SK-N-SH treated with all-trans-retinoic acid at 6 μM for 48 hours (cell line): ENCODE results near the gene TBCCD1.
A peak's percentile ranks its signal among the peaks of the same experiment; 100 is the strongest.

ENCODE experiments used
- ATAC-seq: fragments of 200-7000 bp; cut with Tn5 transposase; 3 replicates; pipeline ENCODE4 v1.9.1; 2020; ENCODE audit warnings: mild to moderate bottlenecking, moderate library complexity
- ARNTL ChIP-seq: fragments of 450-650 bp; formaldehyde crosslinking; IDR thresholded peaks from 2 replicates; pipeline ENCODE4 v1.5.0; 2020; ENCODE audit warnings: low read depth, mild to moderate bottlenecking, moderate library complexity, borderline replicate concordance
- BACH2 ChIP-seq: fragments of 250-450 bp; sonication (Bioruptor Pico); IDR thresholded peaks from 2 replicates; pipeline ENCODE4 v1.9.0; 2021; ENCODE audit warnings: mild to moderate bottlenecking, borderline replicate concordance
- CREB5 ChIP-seq: fragments of 250-450 bp; sonication (Bioruptor Pico); IDR thresholded peaks from 2 replicates; pipeline ENCODE4 v1.5.1; 2020; ENCODE audit warnings: low read depth, mild to moderate bottlenecking, moderate library complexity
- CSDC2 ChIP-seq: fragments of 250-450 bp; sonication (Bioruptor Pico); IDR thresholded peaks from 2 replicates; pipeline ENCODE4 v1.5.0; 2020; ENCODE audit warnings: mild to moderate bottlenecking, moderate library complexity
- ESRRG ChIP-seq: fragments of 250-450 bp; sonication (Bioruptor Pico); IDR thresholded peaks from 2 replicates; pipeline ENCODE4 v1.6.1; 2021; ENCODE audit warnings: mild to moderate bottlenecking
- GLIS3 ChIP-seq: fragments of 250-450 bp; sonication (Bioruptor Pico); IDR thresholded peaks from 2 replicates; pipeline ENCODE4 v1.5.0; 2020; ENCODE audit warnings: mild to moderate bottlenecking, moderate library complexity
- ISL1 ChIP-seq: fragments of 250-450 bp; sonication (Bioruptor Pico); IDR thresholded peaks from 2 replicates; pipeline ENCODE4 v2.1.2; 2022; ENCODE audit warnings: mild to moderate bottlenecking, moderate library complexity
- OSR1 ChIP-seq: fragments of 250-450 bp; sonication (Bioruptor Pico); IDR thresholded peaks from 2 replicates; pipeline ENCODE4 v1.8.0; 2022; ENCODE audit warnings: moderate library complexity, mild to moderate bottlenecking, inconsistent platforms
- PPARA ChIP-seq: fragments of 250-450 bp; sonication (Bioruptor Pico); IDR thresholded peaks from 2 replicates; pipeline ENCODE4 v1.5.0; 2020; ENCODE audit warnings: mild to moderate bottlenecking, borderline replicate concordance
- RARB ChIP-seq: fragments of 250-450 bp; sonication (Bioruptor Pico); IDR thresholded peaks from 2 replicates; pipeline ENCODE4 v1.8.0; 2021; ENCODE audit warnings: mild to moderate bottlenecking, moderate library complexity
- SNAI2 ChIP-seq: fragments of 250-450 bp; sonication (Bioruptor Pico); IDR thresholded peaks from 2 replicates; pipeline ENCODE4 v1.5.0; 2020; ENCODE audit warnings: mild to moderate bottlenecking, moderate library complexity
- TCF4 ChIP-seq: fragments of 250-450 bp; sonication (Bioruptor Pico); IDR thresholded peaks from 2 replicates; pipeline ENCODE4 v1.8.0; 2021; ENCODE audit warnings: mild to moderate bottlenecking, moderate library complexity, borderline replicate concordance
- TOX ChIP-seq: fragments of 250-450 bp; sonication (Bioruptor Pico); IDR thresholded peaks from 2 replicates; pipeline ENCODE4 v1.8.0; 2021; ENCODE audit warnings: mild to moderate bottlenecking, moderate library complexity, borderline replicate concordance
- ZC3H10 ChIP-seq: fragments of 250-450 bp; sonication (Bioruptor Pico); IDR thresholded peaks from 2 replicates; pipeline ENCODE4 v1.5.1; 2021; ENCODE audit warnings: mild to moderate bottlenecking, moderate library complexity
- ZFP3 ChIP-seq: fragments of 250-450 bp; sonication (Bioruptor Pico); IDR thresholded peaks from 2 replicates; pipeline ENCODE4 v1.5.0; 2020; ENCODE audit warnings: mild to moderate bottlenecking, moderate library complexity
- ZFP30 ChIP-seq: fragments of 450-650 bp; formaldehyde crosslinking; IDR thresholded peaks from 2 replicates; pipeline ENCODE4 v1.5.0; 2022; ENCODE audit warnings: mild to moderate bottlenecking, moderate library complexity
- ZNF70 ChIP-seq: fragments of 450-650 bp; formaldehyde crosslinking; IDR thresholded peaks from 2 replicates; pipeline ENCODE4 v1.5.0; 2020; ENCODE audit warnings: mild to moderate bottlenecking, moderate library complexity
- ZNF8 ChIP-seq: fragments of 450-650 bp; formaldehyde crosslinking; IDR thresholded peaks from 2 replicates; pipeline ENCODE4 v1.5.0; 2020; ENCODE audit warnings: mild to moderate bottlenecking, moderate library complexity
- TF ChIP-seq, protein P1 (sequence below): fragments of 250-450 bp; sonication (Bioruptor Pico); IDR thresholded peaks from 2 replicates; pipeline ENCODE4 v1.8.0; 2020; ENCODE audit warnings: mild to moderate bottlenecking, moderate library complexity, borderline replicate concordance
- TF ChIP-seq, protein P2 (sequence below): fragments of 250-450 bp; sonication (Bioruptor Pico); IDR thresholded peaks from 2 replicates; pipeline ENCODE4 v1.5.1; 2021; ENCODE audit warnings: mild to moderate bottlenecking, moderate library complexity
- TF ChIP-seq, protein P3 (sequence below): fragments of 250-450 bp; sonication (Bioruptor Pico); IDR thresholded peaks from 2 replicates; pipeline ENCODE4 v1.5.0; 2020; ENCODE audit warnings: mild to moderate bottlenecking, moderate library complexity
- TF ChIP-seq, protein P4 (sequence below): fragments of 250-450 bp; sonication (Bioruptor Pico); IDR thresholded peaks from 2 replicates; pipeline ENCODE4 v1.8.0; 2021; ENCODE audit warnings: low read depth, mild to moderate bottlenecking, moderate library complexity, borderline replicate concordance

TBCCD1 gene

DNA sequence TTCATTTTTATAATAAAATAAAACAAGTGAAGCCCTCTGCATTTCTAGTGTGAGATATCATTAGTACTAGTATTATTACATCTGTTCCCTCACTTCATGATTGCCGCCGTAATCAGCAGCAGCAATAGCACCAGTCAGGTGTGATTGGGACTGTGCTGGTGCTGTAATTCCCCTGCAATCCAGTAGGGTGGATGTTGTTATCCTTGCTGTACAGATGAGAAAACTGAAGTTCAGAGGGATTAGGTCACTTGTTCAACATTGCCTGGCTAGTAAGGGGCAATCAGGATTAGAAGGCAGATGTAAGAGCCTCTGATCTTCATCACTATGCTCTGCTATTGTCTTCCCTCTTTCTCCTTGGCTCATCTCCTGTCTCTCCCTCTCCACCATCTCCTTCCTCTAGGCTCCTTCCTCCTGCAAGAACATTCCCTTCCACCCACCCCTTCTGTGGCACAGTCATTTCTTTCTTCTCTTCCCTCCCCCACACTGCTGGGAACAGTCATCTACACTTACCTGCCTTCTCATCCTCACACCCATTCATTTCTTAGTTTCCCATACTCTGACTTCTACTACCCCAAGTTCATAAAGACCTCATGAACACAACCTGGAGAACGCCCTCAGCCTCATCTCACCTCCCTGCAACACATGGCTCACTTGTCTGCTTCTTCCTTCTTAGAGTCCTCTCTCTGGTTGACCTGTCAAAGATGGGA is 52.7 kb downstream of the TBCCD1 start:
- peak; percentile 70 for ATAC-seq
- no peak for TF ChIP-seq ESRRG (CRISPR knock-in tag)
- no peak for TF ChIP-seq ISL1
- no peak for TF ChIP-seq CREB5 (CRISPR knock-in tag)
- no peak for TF ChIP-seq TCF4
- TF ChIP-seq, protein P1, sequence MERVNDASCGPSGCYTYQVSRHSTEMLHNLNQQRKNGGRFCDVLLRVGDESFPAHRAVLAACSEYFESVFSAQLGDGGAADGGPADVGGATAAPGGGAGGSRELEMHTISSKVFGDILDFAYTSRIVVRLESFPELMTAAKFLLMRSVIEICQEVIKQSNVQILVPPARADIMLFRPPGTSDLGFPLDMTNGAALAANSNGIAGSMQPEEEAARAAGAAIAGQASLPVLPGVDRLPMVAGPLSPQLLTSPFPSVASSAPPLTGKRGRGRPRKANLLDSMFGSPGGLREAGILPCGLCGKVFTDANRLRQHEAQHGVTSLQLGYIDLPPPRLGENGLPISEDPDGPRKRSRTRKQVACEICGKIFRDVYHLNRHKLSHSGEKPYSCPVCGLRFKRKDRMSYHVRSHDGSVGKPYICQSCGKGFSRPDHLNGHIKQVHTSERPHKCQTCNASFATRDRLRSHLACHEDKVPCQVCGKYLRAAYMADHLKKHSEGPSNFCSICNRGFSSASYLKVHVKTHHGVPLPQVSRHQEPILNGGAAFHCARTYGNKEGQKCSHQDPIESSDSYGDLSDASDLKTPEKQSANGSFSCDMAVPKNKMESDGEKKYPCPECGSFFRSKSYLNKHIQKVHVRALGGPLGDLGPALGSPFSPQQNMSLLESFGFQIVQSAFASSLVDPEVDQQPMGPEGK (CRISPR knock-in tag), result no peak
- no peak for TF ChIP-seq SNAI2
- no peak for TF ChIP-seq ARNTL (CRISPR knock-in tag)
- TF ChIP-seq, protein P2, sequence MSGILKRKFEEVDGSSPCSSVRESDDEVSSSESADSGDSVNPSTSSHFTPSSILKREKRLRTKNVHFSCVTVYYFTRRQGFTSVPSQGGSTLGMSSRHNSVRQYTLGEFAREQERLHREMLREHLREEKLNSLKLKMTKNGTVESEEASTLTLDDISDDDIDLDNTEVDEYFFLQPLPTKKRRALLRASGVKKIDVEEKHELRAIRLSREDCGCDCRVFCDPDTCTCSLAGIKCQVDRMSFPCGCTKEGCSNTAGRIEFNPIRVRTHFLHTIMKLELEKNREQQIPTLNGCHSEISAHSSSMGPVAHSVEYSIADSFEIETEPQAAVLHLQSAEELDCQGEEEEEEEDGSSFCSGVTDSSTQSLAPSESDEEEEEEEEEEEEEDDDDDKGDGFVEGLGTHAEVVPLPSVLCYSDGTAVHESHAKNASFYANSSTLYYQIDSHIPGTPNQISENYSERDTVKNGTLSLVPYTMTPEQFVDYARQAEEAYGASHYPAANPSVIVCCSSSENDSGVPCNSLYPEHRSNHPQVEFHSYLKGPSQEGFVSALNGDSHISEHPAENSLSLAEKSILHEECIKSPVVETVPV (CRISPR knock-in tag), result no peak

GRCh38 chr3:186513386-186513785 is 53.8 kb downstream of the TBCCD1 start:
- TF ChIP-seq, protein P3, sequence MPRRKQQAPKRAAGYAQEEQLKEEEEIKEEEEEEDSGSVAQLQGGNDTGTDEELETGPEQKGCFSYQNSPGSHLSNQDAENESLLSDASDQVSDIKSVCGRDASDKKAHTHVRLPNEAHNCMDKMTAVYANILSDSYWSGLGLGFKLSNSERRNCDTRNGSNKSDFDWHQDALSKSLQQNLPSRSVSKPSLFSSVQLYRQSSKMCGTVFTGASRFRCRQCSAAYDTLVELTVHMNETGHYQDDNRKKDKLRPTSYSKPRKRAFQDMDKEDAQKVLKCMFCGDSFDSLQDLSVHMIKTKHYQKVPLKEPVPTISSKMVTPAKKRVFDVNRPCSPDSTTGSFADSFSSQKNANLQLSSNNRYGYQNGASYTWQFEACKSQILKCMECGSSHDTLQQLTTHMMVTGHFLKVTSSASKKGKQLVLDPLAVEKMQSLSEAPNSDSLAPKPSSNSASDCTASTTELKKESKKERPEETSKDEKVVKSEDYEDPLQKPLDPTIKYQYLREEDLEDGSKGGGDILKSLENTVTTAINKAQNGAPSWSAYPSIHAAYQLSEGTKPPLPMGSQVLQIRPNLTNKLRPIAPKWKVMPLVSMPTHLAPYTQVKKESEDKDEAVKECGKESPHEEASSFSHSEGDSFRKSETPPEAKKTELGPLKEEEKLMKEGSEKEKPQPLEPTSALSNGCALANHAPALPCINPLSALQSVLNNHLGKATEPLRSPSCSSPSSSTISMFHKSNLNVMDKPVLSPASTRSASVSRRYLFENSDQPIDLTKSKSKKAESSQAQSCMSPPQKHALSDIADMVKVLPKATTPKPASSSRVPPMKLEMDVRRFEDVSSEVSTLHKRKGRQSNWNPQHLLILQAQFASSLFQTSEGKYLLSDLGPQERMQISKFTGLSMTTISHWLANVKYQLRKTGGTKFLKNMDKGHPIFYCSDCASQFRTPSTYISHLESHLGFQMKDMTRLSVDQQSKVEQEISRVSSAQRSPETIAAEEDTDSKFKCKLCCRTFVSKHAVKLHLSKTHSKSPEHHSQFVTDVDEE (CRISPR knock-in tag), result no peak
- TF ChIP-seq ZFP3 (CRISPR knock-in tag), result no peak
- no peak for TF ChIP-seq GLIS3 (CRISPR knock-in tag)
- ATAC-seq, result no peak

- no peak for ATAC-seq
- TF ChIP-seq OSR1 (CRISPR knock-in tag) (no peak), ESRRG (CRISPR knock-in tag) (no peak), ZFP30 (CRISPR knock-in tag) (no peak), PPARA (CRISPR knock-in tag) (no peak), CREB5 (CRISPR knock-in tag) (no peak), ZC3H10 (CRISPR knock-in tag) (no peak), ZNF8 (CRISPR knock-in tag) (no peak), ZNF70 (no peak), TOX (CRISPR knock-in tag) (no peak), BACH2 (CRISPR knock-in tag) (no peak), CSDC2 (CRISPR knock-in tag) (no peak), RARB (CRISPR knock-in tag) (no peak), SNAI2 (no peak), ARNTL (CRISPR knock-in tag) (no peak)
- TF ChIP-seq, protein P2 (CRISPR knock-in tag), result no peak
- TF ChIP-seq, protein P4, sequence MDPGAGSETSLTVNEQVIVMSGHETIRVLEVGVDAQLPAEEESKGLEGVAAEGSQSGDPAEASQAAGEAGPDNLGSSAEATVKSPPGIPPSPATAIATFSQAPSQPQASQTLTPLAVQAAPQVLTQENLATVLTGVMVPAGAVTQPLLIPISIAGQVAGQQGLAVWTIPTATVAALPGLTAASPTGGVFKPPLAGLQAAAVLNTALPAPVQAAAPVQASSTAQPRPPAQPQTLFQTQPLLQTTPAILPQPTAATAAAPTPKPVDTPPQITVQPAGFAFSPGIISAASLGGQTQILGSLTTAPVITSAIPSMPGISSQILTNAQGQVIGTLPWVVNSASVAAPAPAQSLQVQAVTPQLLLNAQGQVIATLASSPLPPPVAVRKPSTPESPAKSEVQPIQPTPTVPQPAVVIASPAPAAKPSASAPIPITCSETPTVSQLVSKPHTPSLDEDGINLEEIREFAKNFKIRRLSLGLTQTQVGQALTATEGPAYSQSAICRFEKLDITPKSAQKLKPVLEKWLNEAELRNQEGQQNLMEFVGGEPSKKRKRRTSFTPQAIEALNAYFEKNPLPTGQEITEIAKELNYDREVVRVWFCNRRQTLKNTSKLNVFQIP (CRISPR knock-in tag), result no peak
- TF ChIP-seq, protein P1 (CRISPR knock-in tag), result no peak
Measured at GRCh38 chr3:186512570-186513302, 54.4 kb downstream of the TBCCD1 start.
